Heart right ventricle (tissue), 16 donors: ENCODE data around the gene CDH2. TPM values are rescaled to one million over a fixed set of nuclear protein-coding genes. Genes with fewer than 3 reads are reported as not detected.

ENCODE experiments used
- ATAC-seq, 8 donors: fragments of 200-7000 bp; cut with Tn5 transposase; one replicate each; pipeline ENCODE4 v1.9.1; 2020; ENCODE audit warnings: mild to moderate bottlenecking in 8 of 8, moderate library complexity in 8 of 8, moderate number of reproducible peaks in 1 of 8
- DNase-seq, 2 donors: peaks; one replicate each; pipeline ENCODE4 v3.0.0-alpha.2; 2020
- H3K27ac ChIP-seq, 10 donors: fragments of 200-600 bp; sonication (generic) in 2 of 10; one replicate each; pipeline versions ENCODE4 v1.5.0 to v1.8.0; 2020 to 2022; ENCODE audit warnings: mild to moderate bottlenecking in 3 of 10
- H3K27me3 ChIP-seq, 7 donors: fragments of 200-600 bp; one replicate each; pipeline ENCODE4 v1.8.0; 2021 to 2022; ENCODE audit warnings: mild to moderate bottlenecking in 2 of 7
- H3K36me3 ChIP-seq, 9 donors: fragments of 200-600 bp; sonication (generic) in 1 of 9; one replicate each; pipeline versions ENCODE4 v1.5.0 to v1.8.0; 2020 to 2022; ENCODE audit warnings: mild to moderate bottlenecking in 2 of 9
- H3K4me1 ChIP-seq, 9 donors: fragments of 200-600 bp; sonication (generic) in 1 of 9; one replicate each; pipeline versions ENCODE4 v1.5.0 to v1.8.0; 2020 to 2022; ENCODE audit warnings: mild to moderate bottlenecking in 4 of 9
- H3K4me3 ChIP-seq, 10 donors: fragments of 200-600 bp; sonication (generic) in 2 of 10; one replicate each; pipeline versions ENCODE4 v1.5.0 to v1.8.0; 2020 to 2022; ENCODE audit warnings: mild to moderate bottlenecking in 7 of 10, moderate library complexity in 2 of 10
- H3K9me3 ChIP-seq, 11 donors: fragments of 200-600 bp in 10 of 11; sonication (generic) in 2 of 11; one replicate each; pipeline versions ENCODE4 v1.5.0 to v1.8.0; 2013 to 2022; ENCODE audit warnings: mild to moderate bottlenecking in 2 of 11, control low read depth in 1 of 11, moderate library complexity in 1 of 11
- CTCF ChIP-seq, 9 donors: fragments of 200-600 bp; sonication (generic) in 2 of 9; IDR thresholded peaks; one replicate each; pipeline versions ENCODE4 v1.5.0 to v1.8.0; 2021 to 2022; ENCODE audit warnings: antibody characterized with exemption in 9 of 9, mild to moderate bottlenecking in 5 of 9, moderate library complexity in 1 of 9
- WGBS, 2 donors: extraction: QIAGEN DNeasy Blood & Tissue Kit; methylation state at CpG; one replicate each; pipeline ENCODE4 v1.1.7; 2013; ENCODE audit warnings: inconsistent platforms in 1 of 2; 5-methylcytosine and 5-hydroxymethylcytosine counted together
- intact Hi-C, 10 donors: fragments of 100-400 bp; cut with DNase I; formaldehyde crosslinking; loops; one replicate each; pipeline versions ENCODE4 v1.11.1 to v1.14.2; 2022
- polyA plus RNA-seq, 2 donors: library from polyadenylated mRNA; stranded (reverse); fragments of 200-250 nt; gene quantifications; one replicate each; pipeline ENCODE4 v1.2.3, GENCODE V29; 2013
- total RNA-seq, 10 donors: library from RNA; stranded (reverse); fragmentation: NEBNext Ultra II Directional in 3 of 10; extraction: Animal tissue kit (Norgen Biotek cat#: 25700) in 3 of 10; gene quantifications; one replicate each; pipeline versions ENCODE4 v1.2.1 to v1.2.4, GENCODE V29; 2021 to 2023
- donor health status: Arrhythmogenic right ventricular cardiomyopathy.
- donor health status: ischemic (EF 13 %, LVEDD 7.1; RV severe dilation, severe dysfunction).
- donor health status: healthy with polysubstance abuse.
- donor health status: DM: no; HTN: yes; CAD: no.
- donor health status: DM: no; HTN: no; CAD: no.
- donor health status: ischemic (EF 25% LVEDD 6.9; RV normal size, moderate dysfunction).
- donor health status: ischemic (EF 25% LVEDD 5.7; RV mildly dilated, moderate dysfunction).
- donor health status: healthy.
- donor health status: DM: yes; HTN: yes; CAD: no.
- donor health status: Ischemic cardiomyopathy.
- donor health status: ischemic (EF 35%, LVEDD 5.7; RV mildly dilated, moderate dysfunction).
- donor health status: nonischemic (EF 11% LVEDD 7.7; RV severe dilation, severe dysfunction).
- donor health status: DM: yes; HTN: yes; CAD: no.
- donor health status: PGD.
- donor health status: ischemic (EF 29% LVEDD 5.4; RV normal size, mild dysfunction).
- donor health status: nonischemic (EF 23%, LVEDD 6.1; RV moderate dilation, normal function).

CDH2 gene
- total and polyA plus RNA-seq, 12 donors: 50.3 to 575 (median 448) TPM

- no peaks in the 10 kb centered on the region for H3K36me3 ChIP-seq
- ATAC-seq (no peak), DNase-seq (no peak)
- no peak for TF ChIP-seq CTCF (IDR thresholded peaks at IDR 0.05)
- H3K4me1 ChIP-seq: peaks cover 0 to 67% (median 11%) of the 10 kb centered on the region in 9 donors
- H3K9me3 ChIP-seq: no peaks in the 10 kb centered on the region
- no peaks in the 10 kb centered on the region for H3K27me3 ChIP-seq
- no peak overlapping the region for H3K4me3 ChIP-seq
- no peak overlapping the region for H3K27ac ChIP-seq
- intact Hi-C loops: loop anchor here in 1 of 10 donors (10.0 kb wide), 1 partner anchor 140 kb away; the partner anchor contains the start of gene CDH2
- 71 to 78% methylated on average over 5 of the region's 5 CpGs for WGBS, 2 donors
Measured at GRCh38 chr18:28034567-28034966, 142.4 kb downstream of the CDH2 start.

GRCh38 chr18:28032177-28032576 lies 144.8 kb downstream of the CDH2 start:
- Histone ChIP-seq H3K4me3 (no peak overlapping the region), H3K27me3 (no peaks in the 10 kb centered on the region), H3K36me3 (no peaks in the 10 kb centered on the region), H3K9me3 (no peaks in the 10 kb centered on the region), H3K27ac (no peak overlapping the region), H3K4me1 (peaks cover 0 to 66% (median 11%) of the 10 kb centered on the region in 9 donors)
- TF ChIP-seq CTCF (IDR thresholded peaks at IDR 0.05): no peak
- intact Hi-C loops: loop anchor here in 1 of 10 donors (10.0 kb wide), 1 partner anchor 143 kb away; the partner anchor contains the start of gene CDH2
- DNase-seq (no peak), ATAC-seq (no peak)
- WGBS, 2 donors: 67 to 70% methylated on average over 2 of the region's 2 CpGs

- Histone ChIP-seq H3K9me3 (no peaks in the 10 kb centered on the region), H3K4me1 (peaks cover 0 to 58% (median 8%) of the 10 kb centered on the region in 9 donors), H3K36me3 (no peaks in the 10 kb centered on the region), H3K4me3 (no peak overlapping the region), H3K27me3 (no peaks in the 10 kb centered on the region), H3K27ac (no peak overlapping the region)
- ATAC-seq: peak in 2 of 8 donors; percentile 45 to 75
- no peak for DNase-seq
- WGBS, 2 donors: 48 to 58% methylated on average over 1 of the region's 1 CpG
- TF ChIP-seq CTCF (IDR thresholded peaks at IDR 0.05): no peak
- intact Hi-C loops: loop anchor here in 1 of 10 donors (10.0 kb wide), 1 partner anchor 144 kb away; the partner anchor contains the start of gene CDH2
Measured at GRCh38 chr18:28030458-28030857, 146.5 kb downstream of the CDH2 start.

- no peak for DNase-seq
- ATAC-seq: no peak
- H3K27ac ChIP-seq: no peak overlapping the region
- no peak for TF ChIP-seq CTCF (IDR thresholded peaks at IDR 0.05)
- H3K27me3 ChIP-seq: no peaks in the 10 kb centered on the region
- intact Hi-C loops: no loop called here
- peaks cover 0 to 34% (median 4%) of the 10 kb centered on the region in 9 donors for H3K4me1 ChIP-seq
- 73 to 87% methylated on average over 2 of the region's 2 CpGs for WGBS, 2 donors
- no peak overlapping the region for H3K4me3 ChIP-seq
- H3K36me3 ChIP-seq: no peaks in the 10 kb centered on the region
- H3K9me3 ChIP-seq: no peaks in the 10 kb centered on the region
Measured at GRCh38 chr18:28027755-28028154, 149.2 kb downstream of the CDH2 start.
